GM20000 (cell line): ENCODE data around the gene GRID1.

Source experiments
- DNase-seq: peaks from one replicate; pipeline ENCODE4 v3.0.0; 2012; ENCODE audit warnings: low spot score
- TF ChIP-seq, protein P1 (sequence below): IDR thresholded peaks from 2 replicates; pipeline ENCODE4 v1.5.1; 2012; ENCODE audit warnings: mild to moderate bottlenecking, control low read depth; ENCODE audit errors: extremely low read depth, missing control alignments

GRID1 gene

DNA sequence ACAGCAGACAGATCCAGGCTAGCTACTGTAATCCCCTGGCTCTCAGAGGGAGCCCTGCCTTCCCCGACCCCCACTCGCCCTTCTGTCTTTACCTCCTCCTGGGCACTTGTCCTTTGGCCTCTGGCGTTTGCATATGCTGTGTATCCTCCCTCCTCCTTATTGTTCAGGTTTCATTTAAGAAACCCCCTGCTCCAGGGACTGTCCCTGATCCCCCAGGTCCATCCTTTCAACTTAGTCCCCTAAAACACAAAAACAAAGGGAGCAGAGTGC lies 25.7 kb downstream of the GRID1 start:
- no peak for DNase-seq
- TF ChIP-seq, protein P1, sequence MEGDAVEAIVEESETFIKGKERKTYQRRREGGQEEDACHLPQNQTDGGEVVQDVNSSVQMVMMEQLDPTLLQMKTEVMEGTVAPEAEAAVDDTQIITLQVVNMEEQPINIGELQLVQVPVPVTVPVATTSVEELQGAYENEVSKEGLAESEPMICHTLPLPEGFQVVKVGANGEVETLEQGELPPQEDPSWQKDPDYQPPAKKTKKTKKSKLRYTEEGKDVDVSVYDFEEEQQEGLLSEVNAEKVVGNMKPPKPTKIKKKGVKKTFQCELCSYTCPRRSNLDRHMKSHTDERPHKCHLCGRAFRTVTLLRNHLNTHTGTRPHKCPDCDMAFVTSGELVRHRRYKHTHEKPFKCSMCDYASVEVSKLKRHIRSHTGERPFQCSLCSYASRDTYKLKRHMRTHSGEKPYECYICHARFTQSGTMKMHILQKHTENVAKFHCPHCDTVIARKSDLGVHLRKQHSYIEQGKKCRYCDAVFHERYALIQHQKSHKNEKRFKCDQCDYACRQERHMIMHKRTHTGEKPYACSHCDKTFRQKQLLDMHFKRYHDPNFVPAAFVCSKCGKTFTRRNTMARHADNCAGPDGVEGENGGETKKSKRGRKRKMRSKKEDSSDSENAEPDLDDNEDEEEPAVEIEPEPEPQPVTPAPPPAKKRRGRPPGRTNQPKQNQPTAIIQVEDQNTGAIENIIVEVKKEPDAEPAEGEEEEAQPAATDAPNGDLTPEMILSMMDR: no peak

DNA sequence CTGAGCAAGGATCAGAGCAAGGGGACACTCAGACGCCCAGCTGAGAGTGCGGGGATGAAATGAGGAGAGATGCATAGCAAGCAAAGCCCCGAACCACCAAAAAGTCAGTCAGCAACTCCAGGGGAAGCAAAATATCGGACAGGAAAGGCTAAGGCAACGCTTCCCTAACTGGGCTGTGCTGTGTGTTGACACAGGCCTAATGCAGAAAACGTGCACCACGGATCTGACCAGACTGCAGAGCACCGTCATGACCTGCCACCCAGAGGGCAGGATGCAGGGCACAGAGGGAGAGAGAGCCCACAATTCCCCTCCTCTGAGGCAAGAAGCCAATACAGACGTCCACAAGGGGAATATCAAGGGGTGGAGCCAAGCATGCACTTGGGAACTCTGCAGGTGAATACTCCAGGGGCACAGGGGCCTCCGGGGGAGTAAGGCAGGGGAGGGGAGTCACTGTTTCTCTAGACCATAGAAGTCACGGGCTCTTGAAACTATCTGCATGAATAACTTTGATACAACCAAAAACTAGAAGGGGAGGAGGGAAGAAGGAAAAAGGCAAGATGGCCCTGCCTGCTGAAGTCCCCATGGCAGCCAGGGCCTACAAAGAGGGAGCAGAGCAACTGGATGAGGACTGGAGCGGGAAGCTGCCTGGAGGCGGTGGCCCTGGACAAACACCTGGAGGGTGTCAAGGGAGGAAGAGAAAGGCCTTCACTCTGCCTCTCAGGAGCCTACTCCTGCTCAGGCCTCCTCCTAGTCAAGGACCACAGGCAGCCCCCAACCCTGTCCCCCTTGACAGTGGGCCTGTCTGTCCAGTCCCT lies 26.2 kb downstream of the GRID1 start:
- TF ChIP-seq, protein P1: no peak
- no peak for DNase-seq

DNA sequence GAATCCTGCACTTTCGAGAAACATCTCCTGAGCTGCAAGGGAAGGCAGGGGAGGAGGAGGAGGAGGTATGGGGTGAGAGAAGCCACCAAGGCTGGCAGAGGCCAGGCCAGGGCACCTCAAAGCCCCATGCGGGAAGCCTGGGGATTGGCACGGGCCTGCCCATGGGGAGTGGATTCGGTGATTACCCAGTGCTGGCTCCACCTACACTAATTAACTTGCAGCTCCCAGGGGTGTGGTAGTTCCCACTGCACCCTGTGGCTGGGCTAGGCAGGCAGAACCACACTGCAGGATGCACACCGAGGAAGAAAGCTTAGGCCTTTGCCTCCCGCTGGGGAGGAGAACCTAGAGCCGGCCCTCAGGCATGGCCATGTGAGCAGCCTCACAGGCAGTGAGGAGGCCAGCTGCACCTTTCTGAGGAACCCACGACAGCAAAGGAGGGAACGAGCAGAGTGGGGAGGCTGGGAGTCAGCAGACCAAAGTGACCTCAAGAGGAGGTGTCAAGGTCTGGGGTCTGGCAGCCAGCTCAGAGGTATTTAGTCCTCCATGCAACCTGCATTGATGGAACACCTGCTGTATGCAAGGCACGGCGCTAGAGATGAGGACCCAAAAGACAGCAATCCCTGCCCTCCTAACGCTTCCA lies 27.2 kb downstream of the GRID1 start:
- TF ChIP-seq, protein P1: no peak

DNA sequence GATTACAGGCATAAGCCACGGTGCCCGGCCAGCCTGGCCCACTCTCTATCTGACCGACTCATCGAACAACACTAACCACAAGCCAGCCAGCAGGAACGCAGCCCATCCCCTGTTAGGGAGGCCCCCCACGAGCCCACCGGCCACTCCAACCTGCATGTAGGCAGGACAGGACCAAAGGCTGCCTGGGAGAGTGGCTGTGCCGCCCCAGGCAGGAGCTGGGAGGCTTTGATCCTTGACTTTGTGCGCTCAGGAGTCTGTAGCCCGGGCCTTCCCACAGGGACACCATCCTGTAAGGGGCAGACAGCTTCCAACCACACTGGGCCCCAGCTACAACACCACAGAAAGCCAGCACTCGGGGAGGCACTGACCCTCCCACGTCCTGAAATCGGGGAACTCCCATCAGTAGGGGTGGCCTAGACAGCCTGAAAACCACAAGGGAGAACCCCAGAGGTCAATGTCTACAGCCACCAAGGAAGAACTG lies 29.4 kb downstream of the GRID1 start:
- TF ChIP-seq, protein P1: no peak
- peak; percentile 59 for DNase-seq

More for the DNA sequence above, 27.2 kb downstream of the GRID1 start:
- no peak for DNase-seq

DNA sequence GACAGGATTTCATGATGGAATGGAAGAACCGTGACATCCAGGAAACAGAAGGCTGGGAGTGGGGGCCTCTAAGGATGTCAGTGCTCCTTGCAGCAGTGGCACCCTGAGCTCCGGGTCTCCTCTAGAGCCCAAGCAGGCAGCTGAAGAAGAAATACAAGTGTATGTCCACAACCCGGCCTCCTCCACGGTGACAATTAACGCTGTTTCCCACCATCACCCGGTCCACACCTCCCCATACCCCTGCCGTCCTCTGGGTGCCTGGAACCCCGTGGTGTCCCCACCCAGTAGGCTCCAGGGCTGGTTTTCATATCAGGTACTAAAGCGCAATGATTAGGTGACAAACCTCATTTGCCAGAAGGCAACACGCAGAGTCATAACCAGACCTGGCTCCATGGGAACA lies 30.3 kb downstream of the GRID1 start:
- TF ChIP-seq, protein P1: no peak
- no peak for DNase-seq

DNA sequence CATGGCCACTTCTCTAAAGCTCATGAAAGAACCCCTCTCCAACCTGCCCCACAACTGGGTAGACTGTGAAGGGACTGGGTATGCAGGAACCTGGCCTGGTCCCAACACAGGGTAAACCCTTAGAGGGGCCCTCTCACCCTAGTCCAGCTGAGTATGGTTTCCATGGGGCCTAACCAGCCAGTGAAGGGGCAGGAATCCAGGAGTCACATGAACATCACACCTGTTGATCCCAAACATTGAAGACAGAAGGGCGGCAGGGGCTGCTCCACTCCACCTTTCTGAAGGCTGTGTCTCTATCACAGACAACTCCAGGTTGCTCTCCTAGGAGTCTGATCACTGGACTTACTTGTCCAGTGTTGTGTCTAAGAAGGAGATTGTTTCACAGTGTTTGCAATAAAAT lies 30.8 kb downstream of the GRID1 start:
- TF ChIP-seq, protein P1: no peak
- DNase-seq: no peak

DNA sequence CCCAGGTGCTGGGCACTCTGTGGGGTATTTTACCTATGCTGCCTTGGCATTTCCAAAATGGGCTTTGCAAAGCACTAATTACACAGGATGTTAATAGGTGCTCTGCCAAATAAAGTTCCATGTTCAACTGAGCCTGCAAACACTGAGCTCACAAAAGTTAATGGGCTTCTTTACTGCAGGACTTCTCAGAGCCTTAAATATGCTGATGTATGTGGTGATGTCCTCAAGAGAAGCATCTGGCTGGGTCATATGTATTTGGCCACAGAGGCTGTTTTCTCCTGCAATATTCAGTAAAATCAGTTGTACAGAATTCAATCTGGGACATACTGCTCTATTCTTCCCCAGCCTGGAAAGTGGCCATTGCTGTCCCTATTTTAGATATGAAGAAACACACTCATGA lies 31.3 kb downstream of the GRID1 start:
- no peak for DNase-seq
- TF ChIP-seq, protein P1: no peak
